Measurements from ENCODE around the gene BATF3.
"Not testable (repeated sequence)": the region's sequence is repeated elsewhere in the genome, so short reads cannot be mapped to it uniquely, and the experiment has no call there.

BATF3 gene

GRCh38 chr1:212680680-212681389 lies 18.8 kb downstream of the BATF3 start:
- DNase-seq = no peak

- DNase-seq = no peak
Observed at GRCh38 chr1:212678456-212679410, 20.9 kb downstream of the BATF3 start.

GRCh38 chr1:212677573-212677972 lies 22.1 kb downstream of the BATF3 start:
- DNase-seq = no peak

- DNase-seq = no peak
Observed at GRCh38 chr1:212677136-212677535, 22.5 kb downstream of the BATF3 start.

- no peak for DNase-seq
Observed at GRCh38 chr1:212675675-212676074, 24.0 kb downstream of the BATF3 start.

- DNase-seq = no peak
Observed at GRCh38 chr1:212674872-212675271, 24.8 kb downstream of the BATF3 start.

- peak; percentile 85 for DNase-seq
Observed at GRCh38 chr1:212671342-212672031, 28.2 kb downstream of the BATF3 start.

- DNase-seq = no peak
Observed at GRCh38 chr1:212670882-212671281, 28.8 kb downstream of the BATF3 start.

GRCh38 chr1:212670301-212670700 lies 29.3 kb downstream of the BATF3 start:
- DNase-seq = no peak

GRCh38 chr1:212669600-212669999 lies 30.0 kb downstream of the BATF3 start:
- DNase-seq = no peak

GRCh38 chr1:212669102-212669501 lies 30.5 kb downstream of the BATF3 start:
- peak; percentile 72 for DNase-seq

- no peak for DNase-seq
Observed at GRCh38 chr1:212668477-212668876, 31.2 kb downstream of the BATF3 start.

- no peak for DNase-seq
Observed at GRCh38 chr1:212667223-212668139, 32.2 kb downstream of the BATF3 start.

GRCh38 chr1:212666116-212666775 lies 33.4 kb downstream of the BATF3 start:
- no peak for DNase-seq

- peak; percentile 85 for DNase-seq
Observed at GRCh38 chr1:212665241-212666115, 34.2 kb downstream of the BATF3 start.

GRCh38 chr1:212664409-212665199 lies 35.0 kb downstream of the BATF3 start:
- no peak for DNase-seq

GRCh38 chr1:212658250-212658649 lies 41.4 kb downstream of the BATF3 start:
- DNase-seq = not testable (repeated sequence)

- no peak for DNase-seq
Observed at GRCh38 chr1:212656730-212657129, 42.9 kb downstream of the BATF3 start.

GRCh38 chr1:212655668-212656440 lies 43.8 kb downstream of the BATF3 start:
- DNase-seq = no peak
